GM21619 (cell line): ENCODE measurements around the gene THEMIS.
"Not testable (repeated sequence)": the region's sequence is repeated elsewhere in the genome, so short reads cannot be mapped to it uniquely, and the experiment has no call there.

Source experiments
- ATAC-seq: cut with Tn5 transposase; IDR thresholded peaks from one replicate; pipeline ENCODE4 v1.9.1; 2021; ENCODE audit not compliant: unreplicated experiment

The THEMIS gene

GRCh38 chr6:127738423-127738822, 162.4 kb downstream of the THEMIS start:
- ATAC-seq, result no peak

GRCh38 chr6:127737768-127738167, 163.1 kb downstream of the THEMIS start:
- ATAC-seq, result no peak

GRCh38 chr6:127737009-127737486, 163.8 kb downstream of the THEMIS start:
- ATAC-seq, result peak; percentile 96

GRCh38 chr6:127732927-127733326, 167.9 kb downstream of the THEMIS start:
- ATAC-seq, result no peak

- no peak for ATAC-seq
Observed at GRCh38 chr6:127727260-127727953, 173.5 kb downstream of the THEMIS start.

- ATAC-seq, result no peak
Observed at GRCh38 chr6:127725821-127726220, 175.0 kb downstream of the THEMIS start.

GRCh38 chr6:127718694-127719093, 182.2 kb downstream of the THEMIS start:
- no peak for ATAC-seq

GRCh38 chr6:127717384-127717783, 183.5 kb downstream of the THEMIS start:
- no peak for ATAC-seq

GRCh38 chr6:127716465-127716864, 184.4 kb downstream of the THEMIS start:
- ATAC-seq, result no peak

- no peak for ATAC-seq
Observed at GRCh38 chr6:127710668-127711067, 190.2 kb downstream of the THEMIS start.

- no peak for ATAC-seq
Observed at GRCh38 chr6:127706216-127706615, 194.6 kb downstream of the THEMIS start.

GRCh38 chr6:127695108-127695507, 205.8 kb downstream of the THEMIS start:
- ATAC-seq, result no peak

- no peak for ATAC-seq
Observed at GRCh38 chr6:127691146-127691545, 209.7 kb downstream of the THEMIS start.

- no peak for ATAC-seq
Observed at GRCh38 chr6:127690588-127690987, 210.3 kb downstream of the THEMIS start.

- no peak for ATAC-seq
Observed at GRCh38 chr6:127690092-127690491, 210.8 kb downstream of the THEMIS start.

- ATAC-seq, result not testable (repeated sequence)
Observed at GRCh38 chr6:127687490-127687889, 213.4 kb downstream of the THEMIS start.

- ATAC-seq, result no peak
Observed at GRCh38 chr6:127686084-127686483, 214.8 kb downstream of the THEMIS start.

GRCh38 chr6:127684501-127684900, 216.4 kb downstream of the THEMIS start:
- ATAC-seq, result no peak
